IMR-90 (cell line): ENCODE measurements around the gene PTPRK. TPM values are rescaled to one million over a fixed set of nuclear protein-coding genes. Genes with fewer than 3 reads are reported as not detected.

Source experiments
- ATAC-seq: fragments of 200-7000 bp; cut with Tn5 transposase; 2 replicates; pipeline ENCODE4 v1.9.1; 2020; ENCODE audit warnings: low read depth, mild to moderate bottlenecking, moderate library complexity
- BruUV-seq: library from RNA; stranded (reverse); fragments of 400-500 nt; replicated peaks from 2 replicates; lab custom pipeline; 2021; lab: Mats Ljungman, UMichigan
- CTCF ChIA-PET: fragments of 300-600 bp; formaldehyde crosslinking; extraction: SDS; loops from one replicate; lab custom pipeline; 2021; ENCODE audit warnings: antibody characterized with exemption; lab: Yijun Ruan, JAX
- POLR2A ChIA-PET: fragments of 300-600 bp; sonication (Branson Sonifier 250); formaldehyde crosslinking; loops from one replicate; lab custom pipeline; 2022; ENCODE audit warnings: antibody characterized with exemption; ENCODE audit not compliant: unreplicated experiment; lab: Charles Lee
- DNase-seq: peaks from one replicate; pipeline ENCODE4 v3.0.0; 2013
- H2AFZ ChIP-seq: replicated peaks from 2 replicates; pipeline ENCODE3; 2013; ENCODE audit warnings: low read length, mild to moderate bottlenecking; ENCODE audit not compliant: poor library complexity
- H2AK5ac ChIP-seq: 2 replicates; pipeline ENCODE4 v1.6.1; 2013; ENCODE audit warnings: low read depth, low read length, inconsistent platforms
- H2AK9ac ChIP-seq: replicated peaks from 2 replicates; pipeline ENCODE3; 2013; ENCODE audit warnings: mild to moderate bottlenecking, low read depth, low read length, moderate library complexity; ENCODE audit not compliant: poor library complexity
- H2BK120ac ChIP-seq: 2 replicates; pipeline ENCODE4 v1.6.1; 2013; ENCODE audit warnings: low read depth, low read length, inconsistent platforms
- H2BK15ac ChIP-seq: 3 replicates; pipeline ENCODE4 v1.6.1; 2013; ENCODE audit warnings: low read depth, low read length, inconsistent platforms
- H2BK20ac ChIP-seq: 2 replicates; pipeline ENCODE4 v1.6.1; 2013; ENCODE audit warnings: low read depth, mild to moderate bottlenecking, inconsistent platforms, low read length, moderate library complexity
- H2BK5ac ChIP-seq: 2 replicates; pipeline ENCODE4 v1.6.1; 2013; ENCODE audit warnings: mild to moderate bottlenecking, low read depth, low read length, inconsistent platforms; ENCODE audit not compliant: poor library complexity, severe bottlenecking
- H3K14ac ChIP-seq: replicated peaks from 2 replicates; pipeline ENCODE4 v1.6.1; 2013; ENCODE audit warnings: low read depth, low read length, inconsistent platforms
- H3K18ac ChIP-seq: 2 replicates; pipeline ENCODE4 v1.6.1; 2013; ENCODE audit warnings: low read depth, low read length, control low read depth
- H3K23ac ChIP-seq: 2 replicates; pipeline ENCODE4 v1.6.1; 2013; ENCODE audit warnings: low read depth, low read length, inconsistent platforms
- H3K27ac ChIP-seq: 2 replicates; pipeline ENCODE4 v1.5.1; 2013; ENCODE audit warnings: mild to moderate bottlenecking, control low read depth, low read length; ENCODE audit not compliant: insufficient read depth
- H3K27me3 ChIP-seq: 2 replicates; pipeline ENCODE4 v1.6.1; 2013; ENCODE audit warnings: low read length; ENCODE audit not compliant: control insufficient read depth, insufficient read depth
- H3K36me3 ChIP-seq: 2 replicates; pipeline ENCODE4 v1.6.1; 2013; ENCODE audit warnings: low read length, mixed read lengths; ENCODE audit not compliant: control insufficient read depth, insufficient read depth
- H3K4ac ChIP-seq: 2 replicates; pipeline ENCODE4 v1.6.1; 2013; ENCODE audit warnings: low read depth, low read length, inconsistent platforms
- H3K4me1 ChIP-seq: 2 replicates; pipeline ENCODE4 v1.6.1; 2013; ENCODE audit warnings: low read length, mixed read lengths; ENCODE audit not compliant: control insufficient read depth, insufficient read depth
- H3K4me2 ChIP-seq: 2 replicates; pipeline ENCODE4 v1.6.1; 2013; ENCODE audit warnings: low read depth, mild to moderate bottlenecking, control low read depth, low read length, moderate library complexity
- H3K4me3 ChIP-seq: 2 replicates; pipeline ENCODE4 v1.5.1; 2013; ENCODE audit warnings: low read depth, mild to moderate bottlenecking, control low read depth, low read length, moderate library complexity; ENCODE audit not compliant: insufficient read depth
- H3K56ac ChIP-seq: 2 replicates; pipeline ENCODE4 v1.6.1; 2013; ENCODE audit warnings: low read length, inconsistent platforms; ENCODE audit not compliant: insufficient read depth; ENCODE audit errors: extremely low read depth
- H3K79me1 ChIP-seq, 2 experiments: 2 replicates each; pipeline ENCODE4 v1.6.1; 2013; ENCODE audit warnings: low read length in 2 of 2, inconsistent platforms in 1 of 2, low read depth in 1 of 2
- H3K9ac ChIP-seq: 2 replicates; pipeline ENCODE4 v1.6.1; 2013; ENCODE audit warnings: low read depth, low read length, control low read depth
- H3K9me1 ChIP-seq: 2 replicates; pipeline ENCODE4 v1.6.1; 2013; ENCODE audit warnings: low read length, inconsistent platforms; ENCODE audit not compliant: insufficient read depth
- H3K9me3 ChIP-seq: 2 replicates; pipeline ENCODE4 v1.6.1; 2013; ENCODE audit warnings: low read length; ENCODE audit not compliant: control insufficient read depth, insufficient read depth
- H4K20me1 ChIP-seq: 2 replicates; pipeline ENCODE4 v1.6.1; 2013; ENCODE audit warnings: low read length, inconsistent platforms; ENCODE audit not compliant: insufficient read depth
- H4K5ac ChIP-seq: 2 replicates; pipeline ENCODE4 v1.6.1; 2013; ENCODE audit warnings: mild to moderate bottlenecking, low read depth, low read length, control low read depth
- H4K8ac ChIP-seq, 2 experiments: 2 replicates each; pipeline ENCODE4 v1.6.1; 2013; ENCODE audit warnings: low read depth in 2 of 2, low read length in 2 of 2, control low read depth in 1 of 2, inconsistent platforms in 1 of 2
- H4K91ac ChIP-seq: 2 replicates; pipeline ENCODE4 v1.6.1; 2013; ENCODE audit warnings: low read depth, low read length, inconsistent platforms; ENCODE audit not compliant: insufficient read depth
- BHLHE40 ChIP-seq: fragments of 150-350 bp; IDR thresholded peaks from 2 replicates; pipeline ENCODE4 v1.6.1; 2016; ENCODE audit warnings: mild to moderate bottlenecking, low read depth, low read length
- CHD1 ChIP-seq: IDR thresholded peaks from 2 replicates; pipeline ENCODE4 v1.6.1; 2012; ENCODE audit warnings: low read depth, low read length, improper control_type of control experiment
- RFX5 ChIP-seq: IDR thresholded peaks from 2 replicates; pipeline ENCODE4 v1.8.0; 2012; ENCODE audit warnings: low read depth, mild to moderate bottlenecking, low read length, moderate library complexity
- WGBS, 2 experiments: methylation state at CpG; one replicate each; pipeline versions ENCODE4 v1.1.5 to v1.1.7; 2013; ENCODE audit warnings: missing lambda C conversion rate in 2 of 2; ENCODE audit not compliant: insufficient read length in 1 of 2; ENCODE audit errors: extremely low coverage in 2 of 2; 5-methylcytosine and 5-hydroxymethylcytosine counted together
- dilution Hi-C: fragments of 300-500 bp; cut with HindIII; formaldehyde crosslinking; loops from one replicate; pipeline ENCODE4 v1.14.3; 2018; ENCODE audit warnings: low sequenced_read_pairs; ENCODE audit not compliant: unreplicated experiment
- in situ Hi-C: fragments of 300-500 bp; cut with MboI; formaldehyde crosslinking; loops from 3 replicates; pipeline ENCODE4 v1.14.3; 2019; ENCODE audit warnings: low sequenced_read_pairs, inconsistent platforms, mixed read lengths
- intact Hi-C: fragments of 100-400 bp; cut with micrococcal nuclease; formaldehyde crosslinking; loops from 2 replicates; pipeline ENCODE4 v1.10.0; 2022
- polyA plus RNA-seq, 3 experiments: library from polyadenylated mRNA; depleted of rRNA; stranded (reverse); fragments of >200 nt; gene quantifications; 2 replicates each; pipeline ENCODE4 v1.2.3, GENCODE V29; 2012; ENCODE audit warnings: low replicate concordance in 1 of 3
- total RNA-seq: library from RNA; depleted of rRNA; stranded (reverse); fragments of >200 nt; gene quantifications from 2 replicates; pipeline ENCODE4 v1.2.3, GENCODE V29; 2012
- TF ChIP-seq, protein P1 (sequence below): fragments of 150-350 bp; IDR thresholded peaks from 2 replicates; pipeline ENCODE4 v1.6.1; 2016; ENCODE audit warnings: low read depth, mild to moderate bottlenecking, low read length, moderate library complexity, borderline replicate concordance

Gene PTPRK
- total and polyA plus RNA-seq, 2 of the 4 experiments (the other 2 are of a cell fraction) = 18.0 to 80.8 TPM

- ATAC-seq = peak; percentile 87
- H2BK15ac ChIP-seq = 0 out of 3 replicates have a peak overlapping the region, but pooled peaks have one; percentile 1
- no peaks in the 10 kb centered on the region; the same call in 1 of the 2 replicates for H4K20me1 ChIP-seq
- no peak overlapping the region for H2AK5ac ChIP-seq
- H4K91ac ChIP-seq = no peak overlapping the region
- POLR2A ChIA-PET = no interaction called here
- peaks cover 11 to 25% of the 10 kb centered on the region in 2 experiments; a peak in 3 of 4 replicates for H3K79me1 ChIP-seq
- no CpG with 5 or more reads among the region's 3 CpGs for WGBS, 2 experiments
- peak overlapping the region; percentile 62; the same call in 1 of the 2 replicates for H3K27ac ChIP-seq
- TF ChIP-seq RFX5 (no peak), BHLHE40 (no peak), CHD1 (no peak)
- TF ChIP-seq, protein P1, sequence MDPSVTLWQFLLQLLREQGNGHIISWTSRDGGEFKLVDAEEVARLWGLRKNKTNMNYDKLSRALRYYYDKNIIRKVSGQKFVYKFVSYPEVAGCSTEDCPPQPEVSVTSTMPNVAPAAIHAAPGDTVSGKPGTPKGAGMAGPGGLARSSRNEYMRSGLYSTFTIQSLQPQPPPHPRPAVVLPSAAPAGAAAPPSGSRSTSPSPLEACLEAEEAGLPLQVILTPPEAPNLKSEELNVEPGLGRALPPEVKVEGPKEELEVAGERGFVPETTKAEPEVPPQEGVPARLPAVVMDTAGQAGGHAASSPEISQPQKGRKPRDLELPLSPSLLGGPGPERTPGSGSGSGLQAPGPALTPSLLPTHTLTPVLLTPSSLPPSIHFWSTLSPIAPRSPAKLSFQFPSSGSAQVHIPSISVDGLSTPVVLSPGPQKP = no peak
- no peak overlapping the region; the same call in 1 of the 2 replicates for H3K14ac ChIP-seq
- no peaks in the 10 kb centered on the region for H3K9me3 ChIP-seq
- H3K36me3 ChIP-seq = no peaks in the 10 kb centered on the region
- H3K4ac ChIP-seq = no peak overlapping the region
- H3K9ac ChIP-seq = no peak overlapping the region
- no peak overlapping the region for H2AK9ac ChIP-seq
- H3K27me3 ChIP-seq = no peaks in the 10 kb centered on the region
- peaks cover 6% of the 10 kb centered on the region for H3K4me1 ChIP-seq
- in situ Hi-C loops = loop anchor here (10.0 kb wide), 1 partner anchor 161 kb away; no protein-coding TSS in a partner anchor
- no peak overlapping the region for H4K5ac ChIP-seq
- H4K8ac ChIP-seq = peak overlapping the region; percentile 1 to 18; a peak in 1 of 4 replicates
- intact Hi-C loops = loop anchor here (5.0 to 10.0 kb wide), 3 partner anchors 381 to 606 kb away; no protein-coding TSS in a partner anchor
- H3K4me2 ChIP-seq = peak overlapping the region; percentile 75; the same call in 1 of the 2 replicates
- dilution Hi-C loops = no loop called here
- no peak overlapping the region for H2BK20ac ChIP-seq
- no peak overlapping the region for H3K56ac ChIP-seq
- H2AFZ ChIP-seq = no peak overlapping the region
- H3K18ac ChIP-seq = peak overlapping the region; percentile 91
- H2BK120ac ChIP-seq = peak overlapping the region; percentile 9; the same call in 1 of the 2 replicates
- H3K23ac ChIP-seq = no peak overlapping the region
- H3K9me1 ChIP-seq = peaks cover 4% of the 10 kb centered on the region; the same call in 1 of the 2 replicates
- H3K4me3 ChIP-seq = no peak overlapping the region
- DNase-seq = peak; percentile 84
- CTCF ChIA-PET = no interaction called here
- peak overlapping the region; percentile 48 for H2BK5ac ChIP-seq
- no TSS peak for BruUV-seq
Observed at GRCh38 chr6:128343706-128344105, 176.7 kb downstream of the PTPRK start.
